ENCODE results near the gene LSM8.

Gene LSM8

GRCh38 chr7:118183428-118183785 lies 557 bp upstream of the LSM8 start:
- ChIA-PET POLR2A (no interaction called here), CTCF (no interaction called here)
- Histone ChIP-seq H3K36me3 (ENCODE audit: control insufficient read depth in 2 of 2, insufficient read depth in 1 of 2, low read length in 2 of 2) (peaks cover 18 to 19% of the 10 kb centered on the region in 2 experiments; a peak in 2 of 3 replicates), H3K9me3 (ENCODE audit: control insufficient read depth, insufficient read depth, low read depth, low read length) (no peaks in the 10 kb centered on the region), H3K4me1 (ENCODE audit: control insufficient read depth, insufficient read depth, low read length) (no peaks in the 10 kb centered on the region; the same call in 1 of the 2 replicates), H3K4me3 (ENCODE audit: low read depth, low read length) (peak overlapping the region; percentile 98), H3K27ac (ENCODE audit: extremely low read depth, low read depth, low read length) (peak overlapping the region; percentile 69)
- TF ChIP-seq ZNF701 (tag by site-specific recombination; IDR thresholded peaks at IDR 0.05) (no peak), KLF16 (tag by site-specific recombination; IDR thresholded peaks at IDR 0.05) (0 out of 2 replicates have a peak, but pooled peaks have one; percentile 17), PRDM1 (tag by site-specific recombination; IDR thresholded peaks at IDR 0.05) (peak; percentile 81), ZNF133 (tag by site-specific recombination; IDR thresholded peaks at IDR 0.05) (0 out of 2 replicates have a peak, but pooled peaks have one; percentile 17), SP2 (tag by site-specific recombination; IDR thresholded peaks at IDR 0.05) (no peak), MZF1 (tag by site-specific recombination; IDR thresholded peaks at IDR 0.05; ENCODE audit: borderline replicate concordance) (no peak)

GRCh38 chr7:118184565-118184940 lies 589 bp downstream of the LSM8 start:
- CTCF ChIA-PET = interaction anchor here (3.4 kb wide), 1 partner anchor 11 kb away, joined by 15 read pairs; no protein-coding TSS in a partner anchor
- Histone ChIP-seq H3K36me3 (ENCODE audit: control insufficient read depth in 2 of 2, insufficient read depth in 1 of 2, low read length in 2 of 2) (peaks cover 26 to 29% of the 10 kb centered on the region in 2 experiments), H3K27ac (ENCODE audit: extremely low read depth, low read depth, low read length) (peak overlapping the region; percentile 69; the same call in 1 of the 2 replicates), H3K9me3 (ENCODE audit: control insufficient read depth, insufficient read depth, low read depth, low read length) (no peaks in the 10 kb centered on the region), H3K4me3 (ENCODE audit: low read depth, low read length) (peak overlapping the region; percentile 98), H3K4me1 (ENCODE audit: control insufficient read depth, insufficient read depth, low read length) (no peaks in the 10 kb centered on the region; the same call in 1 of the 2 replicates)
- 0 out of 2 replicates have a peak, but pooled peaks have one; percentile 5 for TF ChIP-seq ZNF561 (tag by site-specific recombination; IDR thresholded peaks at IDR 0.05; ENCODE audit: borderline replicate concordance)
- no peak for TF ChIP-seq ZNF571 (tag by site-specific recombination; IDR thresholded peaks at IDR 0.05)
- TF ChIP-seq ZNF202 (tag by site-specific recombination; IDR thresholded peaks at IDR 0.05; ENCODE audit: borderline replicate concordance) = no peak
- peak; percentile 57 for TF ChIP-seq SCRT2 (tag by site-specific recombination; IDR thresholded peaks at IDR 0.05)
- TF ChIP-seq ZNF335 (tag by site-specific recombination; conservative IDR thresholded peaks at IDR 0.05) = peak; percentile 38
- TF ChIP-seq, protein P1, sequence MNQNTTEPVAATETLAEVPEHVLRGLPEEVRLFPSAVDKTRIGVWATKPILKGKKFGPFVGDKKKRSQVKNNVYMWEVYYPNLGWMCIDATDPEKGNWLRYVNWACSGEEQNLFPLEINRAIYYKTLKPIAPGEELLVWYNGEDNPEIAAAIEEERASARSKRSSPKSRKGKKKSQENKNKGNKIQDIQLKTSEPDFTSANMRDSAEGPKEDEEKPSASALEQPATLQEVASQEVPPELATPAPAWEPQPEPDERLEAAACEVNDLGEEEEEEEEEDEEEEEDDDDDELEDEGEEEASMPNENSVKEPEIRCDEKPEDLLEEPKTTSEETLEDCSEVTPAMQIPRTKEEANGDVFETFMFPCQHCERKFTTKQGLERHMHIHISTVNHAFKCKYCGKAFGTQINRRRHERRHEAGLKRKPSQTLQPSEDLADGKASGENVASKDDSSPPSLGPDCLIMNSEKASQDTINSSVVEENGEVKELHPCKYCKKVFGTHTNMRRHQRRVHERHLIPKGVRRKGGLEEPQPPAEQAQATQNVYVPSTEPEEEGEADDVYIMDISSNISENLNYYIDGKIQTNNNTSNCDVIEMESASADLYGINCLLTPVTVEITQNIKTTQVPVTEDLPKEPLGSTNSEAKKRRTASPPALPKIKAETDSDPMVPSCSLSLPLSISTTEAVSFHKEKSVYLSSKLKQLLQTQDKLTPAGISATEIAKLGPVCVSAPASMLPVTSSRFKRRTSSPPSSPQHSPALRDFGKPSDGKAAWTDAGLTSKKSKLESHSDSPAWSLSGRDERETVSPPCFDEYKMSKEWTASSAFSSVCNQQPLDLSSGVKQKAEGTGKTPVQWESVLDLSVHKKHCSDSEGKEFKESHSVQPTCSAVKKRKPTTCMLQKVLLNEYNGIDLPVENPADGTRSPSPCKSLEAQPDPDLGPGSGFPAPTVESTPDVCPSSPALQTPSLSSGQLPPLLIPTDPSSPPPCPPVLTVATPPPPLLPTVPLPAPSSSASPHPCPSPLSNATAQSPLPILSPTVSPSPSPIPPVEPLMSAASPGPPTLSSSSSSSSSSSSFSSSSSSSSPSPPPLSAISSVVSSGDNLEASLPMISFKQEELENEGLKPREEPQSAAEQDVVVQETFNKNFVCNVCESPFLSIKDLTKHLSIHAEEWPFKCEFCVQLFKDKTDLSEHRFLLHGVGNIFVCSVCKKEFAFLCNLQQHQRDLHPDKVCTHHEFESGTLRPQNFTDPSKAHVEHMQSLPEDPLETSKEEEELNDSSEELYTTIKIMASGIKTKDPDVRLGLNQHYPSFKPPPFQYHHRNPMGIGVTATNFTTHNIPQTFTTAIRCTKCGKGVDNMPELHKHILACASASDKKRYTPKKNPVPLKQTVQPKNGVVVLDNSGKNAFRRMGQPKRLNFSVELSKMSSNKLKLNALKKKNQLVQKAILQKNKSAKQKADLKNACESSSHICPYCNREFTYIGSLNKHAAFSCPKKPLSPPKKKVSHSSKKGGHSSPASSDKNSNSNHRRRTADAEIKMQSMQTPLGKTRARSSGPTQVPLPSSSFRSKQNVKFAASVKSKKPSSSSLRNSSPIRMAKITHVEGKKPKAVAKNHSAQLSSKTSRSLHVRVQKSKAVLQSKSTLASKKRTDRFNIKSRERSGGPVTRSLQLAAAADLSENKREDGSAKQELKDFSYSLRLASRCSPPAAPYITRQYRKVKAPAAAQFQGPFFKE (tag by site-specific recombination; IDR thresholded peaks at IDR 0.05; ENCODE audit: borderline replicate concordance) = no peak
- no peak for TF ChIP-seq BCL11B (tag by site-specific recombination; IDR thresholded peaks at IDR 0.05; ENCODE audit: low read depth)
- 0 out of 2 replicates have a peak, but pooled peaks have one; percentile 2 for TF ChIP-seq YY1 (tag by site-specific recombination; IDR thresholded peaks at IDR 0.05)
- POLR2A ChIA-PET = no interaction called here

DNA sequence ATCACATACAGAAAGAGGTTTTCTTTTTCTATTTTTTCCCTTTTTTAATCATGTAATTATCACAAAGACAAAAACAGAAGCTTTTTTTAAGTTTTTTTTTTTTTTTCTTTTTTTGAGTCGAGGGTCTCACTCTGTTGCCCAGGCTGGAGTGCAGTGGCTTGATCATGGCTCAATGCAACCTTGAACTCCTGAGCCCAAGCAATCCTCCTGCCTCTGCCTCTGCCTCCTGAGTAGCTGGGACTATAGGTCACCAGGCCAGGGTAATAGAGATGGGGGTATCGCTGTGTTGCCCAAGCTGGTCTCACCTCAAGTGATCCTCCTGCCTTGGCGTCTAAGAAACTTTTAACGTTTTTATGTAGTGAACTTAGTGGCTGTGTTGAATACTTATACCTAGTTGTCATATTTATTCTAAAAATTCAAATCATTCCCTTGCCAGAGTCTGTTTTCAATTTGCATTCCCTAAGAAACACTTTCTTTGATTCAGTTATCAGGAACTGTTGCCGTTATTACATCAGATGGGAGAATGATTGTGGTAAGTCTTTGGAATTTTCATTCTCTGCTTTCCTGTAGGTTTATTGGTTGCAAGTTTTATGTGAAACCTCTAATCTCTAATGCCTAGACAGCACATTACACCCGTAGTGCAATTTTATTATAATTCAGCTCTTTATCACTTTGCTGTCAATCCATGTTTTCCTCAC lies 1.3 kb downstream of the LSM8 start:
- H3K4me3 ChIP-seq (ENCODE audit: low read depth, low read length) = peak overlapping the region; percentile 98
- peaks cover 31 to 34% of the 10 kb centered on the region in 2 experiments for H3K36me3 ChIP-seq (ENCODE audit: control insufficient read depth in 2 of 2, insufficient read depth in 1 of 2, low read length in 2 of 2)
- CTCF ChIA-PET = interaction anchor here (0.7 to 3.4 kb wide), 2 partner anchors 10 to 39 kb away, joined by 6 to 15 read pairs; no protein-coding TSS in a partner anchor
- POLR2A ChIA-PET = no interaction called here
- H3K4me1 ChIP-seq (ENCODE audit: control insufficient read depth, insufficient read depth, low read length) = no peaks in the 10 kb centered on the region; the same call in 1 of the 2 replicates
- no peak overlapping the region for H3K27ac ChIP-seq (ENCODE audit: extremely low read depth, low read depth, low read length)
- no peaks in the 10 kb centered on the region for H3K9me3 ChIP-seq (ENCODE audit: control insufficient read depth, insufficient read depth, low read depth, low read length)
- no peak for TF ChIP-seq ZNF391 (tag by site-specific recombination; IDR thresholded peaks at IDR 0.05; ENCODE audit: borderline replicate concordance, low read depth)
- TF ChIP-seq FEZF1 (tag by site-specific recombination; IDR thresholded peaks at IDR 0.05) = no peak
- no peak for TF ChIP-seq TCF7L2 (IDR thresholded peaks at IDR 0.05; ENCODE audit: borderline replicate concordance, low read depth, low read length)
- no peak for TF ChIP-seq ZNF768 (tag by site-specific recombination; IDR thresholded peaks at IDR 0.05)
- TF ChIP-seq SP2 (tag by site-specific recombination; IDR thresholded peaks at IDR 0.05) = no peak
- TF ChIP-seq ZNF548 (tag by site-specific recombination; IDR thresholded peaks at IDR 0.05) = no peak
- TF ChIP-seq WT1 (tag by site-specific recombination; IDR thresholded peaks at IDR 0.05) = no peak
- no peak for TF ChIP-seq ZNF785 (tag by site-specific recombination; IDR thresholded peaks at IDR 0.05)
- no peak for TF ChIP-seq ZNF776 (tag by site-specific recombination; IDR thresholded peaks at IDR 0.05; ENCODE audit: borderline replicate concordance)
- TF ChIP-seq ZNF529 (tag by site-specific recombination; IDR thresholded peaks at IDR 0.05; ENCODE audit: insufficient replicate concordance) = no peak
- TF ChIP-seq, protein P2, sequence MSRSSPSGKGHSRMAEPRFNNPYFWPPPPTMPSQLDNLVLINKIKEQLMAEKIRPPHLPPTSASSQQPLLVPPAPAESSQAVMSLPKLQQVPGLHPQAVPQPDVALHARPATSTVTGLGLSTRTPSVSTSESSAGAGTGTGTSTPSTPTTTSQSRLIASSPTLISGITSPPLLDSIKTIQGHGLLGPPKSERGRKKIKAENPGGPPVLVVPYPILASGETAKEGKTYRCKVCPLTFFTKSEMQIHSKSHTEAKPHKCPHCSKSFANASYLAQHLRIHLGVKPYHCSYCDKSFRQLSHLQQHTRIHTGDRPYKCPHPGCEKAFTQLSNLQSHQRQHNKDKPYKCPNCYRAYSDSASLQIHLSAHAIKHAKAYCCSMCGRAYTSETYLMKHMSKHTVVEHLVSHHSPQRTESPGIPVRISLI (tag by site-specific recombination; IDR thresholded peaks at IDR 0.05) = peak; percentile 64
- no peak for TF ChIP-seq SP7 (tag by site-specific recombination; IDR thresholded peaks at IDR 0.05)
